GM21447 (cell line): ENCODE measurements around the gene ZNF32.

ENCODE experiments used
- ATAC-seq: cut with Tn5 transposase; IDR thresholded peaks from one replicate; pipeline ENCODE4 v1.9.1; 2021; ENCODE audit not compliant: unreplicated experiment

ZNF32 gene

DNA sequence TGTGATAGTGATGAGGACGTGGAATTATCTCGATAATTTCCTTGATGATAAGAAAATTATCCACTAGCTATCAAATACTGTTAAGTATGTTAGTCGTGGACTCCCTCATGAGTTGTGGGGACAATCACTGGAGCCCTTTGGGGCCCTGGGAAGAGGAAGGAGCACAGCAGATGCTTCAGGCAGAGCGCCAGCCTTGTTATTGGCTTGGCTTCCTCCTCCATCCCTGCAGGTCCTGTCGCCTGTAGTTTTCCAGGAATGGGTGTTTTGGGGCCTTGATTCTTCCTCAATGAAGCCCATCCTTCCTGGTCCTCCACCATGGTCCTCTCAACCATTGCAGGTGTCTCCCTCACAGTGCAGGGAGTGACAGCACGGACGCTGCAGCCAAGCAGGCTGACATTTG, 32.5 kb upstream of the ZNF32 start:
- no peak for ATAC-seq

DNA sequence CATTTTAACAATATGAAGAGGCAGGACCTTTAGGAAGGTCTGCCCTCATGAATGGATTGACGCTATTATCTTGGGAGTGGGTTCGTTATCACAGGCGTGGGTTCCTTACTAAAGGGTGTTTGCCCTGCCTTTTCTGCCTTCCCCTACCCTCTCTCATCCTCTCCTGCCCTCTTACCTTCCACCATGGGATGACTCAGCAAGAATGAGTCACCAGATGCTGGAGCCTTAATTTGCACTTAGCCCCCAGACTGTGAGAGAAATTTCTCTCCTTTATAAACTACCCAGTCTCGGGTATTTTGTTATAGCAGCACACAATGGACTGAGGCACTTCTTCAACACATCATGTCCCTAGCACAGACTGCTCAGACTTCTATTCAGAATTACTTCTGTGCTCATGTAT, 31.4 kb upstream of the ZNF32 start:
- ATAC-seq, result no peak

DNA sequence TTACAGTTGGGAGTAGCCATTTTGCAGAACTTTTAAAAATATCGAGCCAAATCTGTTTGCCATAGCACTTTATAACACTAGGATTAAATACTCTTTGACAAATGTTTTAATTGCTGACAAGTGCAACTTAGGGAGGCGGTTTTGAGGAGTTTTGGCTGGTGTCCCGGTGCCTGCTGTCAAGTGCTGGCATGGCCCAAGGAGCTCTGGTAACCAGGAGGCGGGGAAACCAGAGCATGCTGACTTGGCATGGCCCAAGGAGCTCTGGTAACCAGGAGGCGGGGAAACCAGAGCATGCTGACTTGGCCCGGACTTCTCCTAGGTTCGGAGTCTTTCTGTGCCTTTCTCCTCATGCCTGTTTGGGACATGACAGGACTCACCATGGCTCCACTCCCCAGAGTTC, 30.8 kb upstream of the ZNF32 start:
- no peak for ATAC-seq

DNA sequence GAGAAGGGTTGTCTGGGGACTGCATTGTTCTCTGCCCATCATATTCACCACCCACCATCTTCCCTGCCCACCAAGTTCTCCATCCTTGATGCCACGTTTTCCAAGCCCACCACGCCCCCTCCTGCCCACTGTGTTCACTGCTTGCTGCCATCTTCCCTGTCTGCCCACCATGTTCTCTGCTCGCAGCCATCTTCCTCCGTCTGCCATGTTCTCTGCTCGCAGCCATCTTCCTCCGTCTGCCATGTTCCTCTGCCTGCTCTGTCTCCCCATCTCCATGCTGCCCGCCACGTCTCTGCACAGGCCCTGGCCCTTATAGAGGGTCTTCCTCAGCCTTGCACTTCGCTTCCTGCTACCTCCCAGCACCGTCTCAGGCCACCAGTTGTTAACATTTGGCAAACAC, 30.0 kb upstream of the ZNF32 start:
- no peak for ATAC-seq

DNA sequence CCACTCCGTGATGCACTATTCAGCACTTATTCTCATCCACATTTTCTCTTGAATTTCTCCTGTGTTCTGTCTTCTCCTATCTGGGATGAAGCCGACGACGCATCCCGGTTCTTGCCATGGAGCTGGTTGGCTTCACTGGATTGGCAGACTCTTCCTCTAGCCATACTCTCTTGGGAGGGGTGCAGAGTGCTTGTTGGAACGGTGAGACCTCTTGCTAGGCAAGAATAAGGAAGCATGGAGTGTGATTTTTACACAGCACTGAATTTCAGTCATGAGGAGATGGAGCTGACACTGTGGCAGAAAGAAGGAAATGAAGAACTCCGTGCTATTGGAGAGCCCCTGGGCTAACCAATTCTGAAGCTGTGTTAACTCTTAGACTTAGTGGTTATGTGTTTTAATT, 28.2 kb upstream of the ZNF32 start:
- no peak for ATAC-seq

DNA sequence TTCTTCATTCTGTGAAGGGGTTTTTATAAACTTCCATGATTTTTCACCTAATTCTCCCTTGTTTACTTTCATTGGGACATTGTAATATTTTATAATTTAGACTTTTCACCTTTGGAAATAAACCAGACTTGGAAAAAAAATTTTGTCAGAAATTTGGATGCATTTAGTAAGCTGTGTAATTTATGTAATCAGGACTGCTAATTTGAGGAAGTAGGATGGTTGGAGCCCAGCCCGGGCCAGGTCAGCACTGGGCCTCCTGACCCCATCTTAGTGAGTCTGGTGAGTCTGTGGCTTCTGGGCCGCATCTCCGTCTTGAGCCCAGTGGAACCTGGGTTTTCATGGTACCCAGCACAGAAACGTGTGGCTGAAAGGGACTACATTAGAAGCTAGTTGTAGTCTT, 27.6 kb upstream of the ZNF32 start:
- ATAC-seq, result no peak

DNA sequence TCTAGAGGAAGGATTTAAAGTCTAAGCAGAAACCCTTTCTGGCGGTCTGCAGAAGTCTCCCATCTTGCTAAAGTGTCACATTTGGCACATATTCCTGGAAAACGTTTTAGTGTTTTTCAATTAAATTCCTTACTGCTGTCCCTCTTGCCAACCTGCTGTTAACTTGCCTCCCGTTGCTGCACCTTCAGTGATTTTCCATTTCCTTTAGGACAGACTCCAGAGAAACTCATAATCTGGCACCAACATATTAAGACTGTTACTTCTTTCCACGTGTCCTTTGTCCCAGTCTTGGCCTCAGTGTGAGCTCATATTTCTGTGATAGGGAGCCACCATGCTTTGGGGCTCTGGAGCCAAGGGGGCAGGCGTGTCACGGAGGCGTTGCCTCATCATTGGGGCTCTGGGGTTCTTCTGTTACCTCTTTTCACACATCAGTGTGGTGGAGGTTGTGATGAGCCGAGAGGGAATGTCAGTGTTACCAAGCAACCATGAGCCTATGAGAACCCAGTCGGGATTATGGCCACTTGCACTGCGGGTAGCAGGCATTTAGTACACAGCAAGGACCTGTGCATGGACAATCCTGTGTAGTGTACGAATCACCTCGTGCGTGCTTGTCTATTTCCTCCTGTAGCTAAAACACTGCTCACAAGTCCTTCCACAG, 26.0 kb upstream of the ZNF32 start:
- ATAC-seq, result no peak

DNA sequence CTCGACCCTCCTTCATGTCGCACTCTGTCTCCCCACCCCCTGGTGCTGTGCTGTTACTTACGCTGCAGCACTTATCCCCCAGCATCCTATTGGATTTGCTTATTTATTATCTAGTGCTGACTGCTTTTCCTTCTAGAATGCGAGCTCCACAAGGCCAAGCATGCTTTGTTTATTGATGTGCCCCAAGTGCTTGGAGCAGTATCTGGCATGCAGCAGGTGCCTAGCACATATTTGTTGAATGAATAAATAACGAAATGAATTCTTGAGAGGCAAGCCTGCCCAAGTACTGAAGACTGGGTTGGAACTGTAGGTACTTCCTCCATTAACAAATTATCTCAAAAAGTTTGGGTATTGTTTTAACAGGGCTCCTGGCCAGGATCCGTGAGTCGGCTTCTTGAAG, 24.8 kb upstream of the ZNF32 start:
- no peak for ATAC-seq

DNA sequence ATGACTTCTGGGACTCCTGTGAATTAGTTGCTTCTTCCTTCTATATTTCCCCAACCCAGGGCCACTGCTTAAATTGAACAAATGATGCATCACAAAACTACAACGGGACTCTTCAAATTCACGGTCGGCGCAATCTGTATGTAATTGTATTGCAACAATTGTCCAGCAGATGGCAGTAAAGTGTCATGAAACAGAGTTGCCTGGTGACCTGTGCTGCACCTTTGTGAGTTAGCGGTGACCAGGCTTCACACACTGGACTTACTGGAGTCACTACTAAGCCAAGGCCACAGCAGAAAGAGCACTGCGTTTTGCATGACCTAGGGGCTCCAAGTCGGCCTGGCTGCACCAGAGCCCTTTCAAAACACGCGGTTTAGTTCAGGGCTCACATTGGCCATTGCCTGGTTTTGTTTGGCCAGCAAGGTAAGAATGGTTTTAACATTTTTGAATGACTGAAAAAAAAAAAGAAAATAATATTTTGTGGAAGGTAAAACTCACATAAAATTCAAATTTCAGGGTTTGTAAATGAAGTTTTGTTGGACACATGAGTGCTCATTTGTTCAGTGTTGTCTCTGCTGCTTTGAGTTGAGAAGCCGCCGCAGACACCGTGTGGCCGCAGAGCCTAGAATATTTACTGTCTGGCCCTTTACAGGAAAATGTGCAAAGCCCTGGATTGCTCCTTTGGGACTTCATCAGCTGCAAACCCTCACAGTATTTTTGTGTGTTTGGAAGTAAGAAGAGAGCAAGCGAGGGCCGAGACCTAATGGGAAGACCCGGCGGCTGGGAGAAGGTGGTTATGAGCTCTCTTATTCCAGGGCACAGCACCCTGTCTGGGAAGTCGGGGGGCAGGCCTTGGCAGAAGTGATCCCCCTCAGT, 23.2 kb upstream of the ZNF32 start:
- ATAC-seq, result no peak

DNA sequence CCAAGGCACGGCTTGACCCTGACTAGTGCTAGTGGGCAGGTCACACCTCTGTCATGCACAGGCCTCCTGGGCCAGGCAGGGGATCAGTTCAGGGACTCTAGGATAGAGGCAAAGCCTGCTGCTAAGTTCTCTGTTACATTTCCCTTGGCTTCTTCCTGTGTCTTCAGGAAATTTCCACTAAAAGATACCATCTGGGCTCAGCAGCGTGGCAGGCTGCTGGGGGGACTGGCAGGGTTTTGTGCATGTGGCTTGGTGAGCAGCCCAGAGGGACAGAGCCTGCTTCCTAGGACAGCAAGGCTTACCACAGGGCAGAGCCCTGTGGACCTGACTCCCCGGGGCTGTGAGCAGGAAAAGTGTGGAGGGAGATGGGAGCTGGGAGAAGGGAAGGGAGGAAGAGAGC, 20.7 kb upstream of the ZNF32 start:
- no peak for ATAC-seq

DNA sequence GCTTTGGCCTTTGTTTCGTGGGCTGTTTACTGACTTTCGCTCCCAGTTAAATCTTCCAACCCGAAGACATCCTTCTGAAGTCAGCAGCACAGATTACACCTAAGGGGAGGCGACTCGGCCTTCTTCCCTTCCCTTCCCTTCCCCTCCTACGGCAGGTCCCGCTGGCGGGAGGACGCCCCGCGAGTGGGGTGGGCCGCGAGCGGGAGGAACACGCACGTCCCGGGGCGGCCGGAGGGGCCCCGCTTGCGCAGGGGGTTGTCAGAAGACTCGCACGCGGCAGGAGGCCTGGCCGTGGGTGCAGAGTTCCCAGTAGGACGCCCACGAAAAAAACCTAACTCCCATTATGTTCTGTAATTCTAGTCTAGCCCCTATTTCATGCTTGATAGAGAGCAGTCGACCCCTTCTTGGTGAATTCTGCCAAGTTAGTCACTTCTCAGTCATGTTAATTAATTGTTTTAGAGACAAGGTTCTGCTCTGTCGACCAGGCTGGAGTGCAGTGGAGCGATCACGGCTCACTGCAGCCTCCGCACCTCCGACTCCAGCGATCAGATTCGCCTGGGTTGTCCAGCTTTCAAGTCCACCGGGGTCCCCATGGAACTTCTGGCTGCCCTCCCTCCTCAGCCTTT, 19.2 kb upstream of the ZNF32 start:
- ATAC-seq, result no peak

DNA sequence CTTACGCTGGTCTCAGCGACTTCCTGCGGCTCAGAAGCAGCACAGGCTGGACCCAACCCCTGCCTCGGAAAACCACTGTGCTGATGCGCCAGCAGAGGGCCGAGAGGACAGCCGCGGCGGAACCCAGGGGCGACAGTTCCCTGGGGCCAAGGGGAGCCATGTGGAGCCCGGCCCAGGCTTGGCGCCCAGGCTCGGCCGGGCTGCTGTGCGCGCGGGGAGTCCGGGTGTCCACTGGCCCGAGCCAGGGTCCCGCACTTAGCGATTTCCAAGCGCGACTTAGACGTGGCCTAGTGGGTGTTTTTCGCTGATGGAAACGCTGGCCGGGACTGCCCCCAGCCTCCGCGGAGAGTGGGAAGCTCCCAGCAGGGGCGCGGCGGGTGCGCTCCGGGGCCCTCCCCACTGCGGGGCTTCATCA, 18.6 kb upstream of the ZNF32 start:
- ATAC-seq, result no peak

DNA sequence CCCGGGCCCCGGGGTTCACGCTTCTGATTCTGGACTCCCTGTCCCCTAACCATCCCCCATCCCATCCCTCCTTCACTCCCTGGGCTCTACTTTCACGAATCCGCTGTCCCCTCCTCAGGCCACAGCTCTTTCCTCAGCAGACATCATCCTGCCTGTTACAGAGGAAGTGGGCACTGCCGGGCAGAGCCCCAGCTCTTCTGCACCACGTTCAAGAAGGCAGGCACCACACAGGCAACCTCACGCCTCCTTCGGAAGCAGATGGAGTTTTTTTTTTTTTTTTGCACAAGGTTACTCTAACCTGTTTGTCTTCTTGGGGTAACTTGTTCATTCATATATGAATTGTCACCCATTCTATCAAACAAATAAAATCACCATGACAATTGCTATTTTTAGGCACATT, 17.9 kb upstream of the ZNF32 start:
- ATAC-seq, result no peak

DNA sequence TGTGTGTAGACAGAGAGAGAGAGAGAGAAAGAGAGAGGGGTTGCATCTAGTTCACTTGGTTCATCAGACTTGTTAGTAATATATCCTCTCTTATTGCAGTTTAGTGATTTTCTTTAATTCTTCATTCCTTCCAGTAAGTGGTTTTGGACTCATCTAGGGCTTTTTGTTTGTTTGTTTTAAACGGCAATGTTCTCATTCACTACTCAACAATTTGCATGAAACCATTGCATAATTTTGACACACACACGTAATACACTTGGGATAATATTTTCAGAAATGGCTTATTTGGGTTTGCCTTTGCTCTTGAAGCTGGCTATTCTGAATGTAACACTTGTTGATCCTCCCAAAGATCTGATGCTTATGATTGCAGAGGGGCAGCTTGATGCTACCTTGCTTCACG, 16.4 kb upstream of the ZNF32 start:
- no peak for ATAC-seq

DNA sequence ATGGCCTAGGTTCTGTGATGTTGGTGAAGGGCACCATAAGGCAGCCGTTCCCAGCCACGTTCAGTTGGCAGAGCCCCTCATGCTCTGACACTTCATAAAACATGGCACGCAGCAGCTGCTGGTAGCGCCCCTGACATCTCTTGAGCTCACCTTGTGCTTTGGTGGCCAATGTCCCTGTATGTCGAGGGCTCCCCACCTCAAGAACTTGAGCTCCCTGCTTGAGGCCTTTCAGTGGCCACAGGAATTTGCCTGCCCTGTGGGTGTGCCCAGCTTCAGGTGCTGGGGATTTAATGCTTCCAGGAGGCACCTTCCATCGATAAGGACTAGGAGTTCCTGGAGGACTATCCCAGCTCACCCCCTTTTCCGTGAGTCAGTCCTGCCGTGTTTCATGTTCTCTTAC, 9.5 kb upstream of the ZNF32 start:
- ATAC-seq, result no peak

DNA sequence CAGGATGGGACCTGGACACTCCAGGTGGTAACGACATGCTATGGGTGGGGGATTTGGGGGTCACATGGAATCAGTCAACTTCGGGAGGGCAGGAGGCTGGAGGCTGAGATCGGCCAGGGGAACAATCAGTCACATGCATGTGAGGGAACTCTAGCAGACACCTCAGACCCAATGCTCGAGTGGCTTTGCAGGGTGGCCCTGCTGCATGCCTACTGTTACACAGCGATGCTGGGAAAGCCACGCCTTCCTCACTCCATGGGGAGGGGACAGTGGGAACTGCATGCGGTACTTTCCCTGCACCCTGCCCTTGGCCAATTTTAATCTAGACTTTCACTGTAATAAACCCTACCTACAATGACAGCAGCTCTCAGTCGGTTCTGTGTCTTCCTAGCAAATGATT, 6.6 kb upstream of the ZNF32 start:
- ATAC-seq, result no peak

DNA sequence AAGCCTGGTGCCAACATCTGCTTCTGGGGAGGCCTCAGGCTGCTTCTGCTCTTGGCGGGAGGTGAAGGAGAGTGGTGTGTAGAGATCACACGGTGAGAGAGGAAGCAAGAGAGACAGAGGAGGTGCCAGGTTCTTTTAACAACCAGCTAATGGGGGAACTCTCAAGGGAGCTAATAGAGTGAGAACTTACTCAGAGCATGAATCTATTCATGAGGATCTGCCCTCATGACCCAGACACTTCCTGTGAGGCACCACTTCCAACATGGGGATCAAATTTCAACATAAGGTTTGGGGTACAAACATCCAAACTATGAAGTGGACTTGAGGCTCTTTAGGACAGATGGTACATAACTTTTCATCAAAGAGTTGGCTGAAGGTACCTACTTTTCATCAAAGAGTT, 5.1 kb upstream of the ZNF32 start:
- ATAC-seq, result no peak

DNA sequence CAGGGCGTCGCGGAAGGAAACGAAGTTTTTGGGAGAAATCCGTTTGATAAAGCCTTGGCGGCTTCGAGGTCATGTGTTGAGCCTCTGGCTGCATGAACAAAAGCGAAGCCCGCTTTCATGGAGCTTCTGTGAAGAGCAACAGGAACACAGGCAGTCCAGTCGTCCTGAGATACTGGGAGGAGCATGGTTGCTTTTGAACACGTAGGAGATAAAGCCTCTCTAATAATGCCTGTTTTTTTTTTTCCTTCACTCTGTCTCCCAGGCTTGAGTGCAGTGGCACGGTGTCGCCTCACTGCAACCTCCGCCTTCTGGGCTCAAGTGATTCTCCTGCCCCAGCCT, 473 bp upstream of the ZNF32 start:
- ATAC-seq, result no peak

DNA sequence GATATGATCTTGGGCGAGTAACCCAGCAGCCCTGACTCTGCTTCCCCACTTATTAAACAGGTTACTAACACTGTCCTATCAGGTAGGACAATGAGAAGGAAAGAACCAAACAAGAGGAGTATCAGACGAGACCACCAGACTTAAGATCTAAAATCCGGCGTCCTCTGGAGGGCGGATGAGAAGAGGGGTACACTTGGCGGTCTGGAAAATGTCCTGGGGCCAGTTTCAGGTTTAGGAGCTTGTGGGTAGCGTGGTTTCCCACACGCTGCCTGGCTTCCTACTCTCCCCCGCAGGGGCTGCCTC, 635 bp downstream of the ZNF32 start:
- ATAC-seq, result no peak

DNA sequence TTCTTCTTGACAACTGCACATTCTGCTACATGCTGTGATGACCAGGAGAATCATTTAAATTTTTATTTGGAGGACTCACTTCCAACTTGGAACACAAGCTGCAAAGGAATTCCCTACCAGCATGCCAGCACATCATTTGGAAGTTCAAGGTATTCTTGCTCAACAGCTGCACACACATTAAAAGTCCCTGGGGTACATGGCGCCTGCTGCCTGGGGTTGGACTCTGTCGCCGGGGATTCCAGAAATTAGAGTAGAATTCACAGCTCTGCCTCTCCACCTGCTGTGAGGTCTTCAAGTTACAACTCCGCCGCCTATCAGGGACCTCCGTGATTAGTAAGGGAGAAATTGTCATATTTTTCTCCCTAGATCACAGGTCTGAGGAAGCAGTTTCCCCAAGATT, 1.1 kb downstream of the ZNF32 start:
- no peak for ATAC-seq

DNA sequence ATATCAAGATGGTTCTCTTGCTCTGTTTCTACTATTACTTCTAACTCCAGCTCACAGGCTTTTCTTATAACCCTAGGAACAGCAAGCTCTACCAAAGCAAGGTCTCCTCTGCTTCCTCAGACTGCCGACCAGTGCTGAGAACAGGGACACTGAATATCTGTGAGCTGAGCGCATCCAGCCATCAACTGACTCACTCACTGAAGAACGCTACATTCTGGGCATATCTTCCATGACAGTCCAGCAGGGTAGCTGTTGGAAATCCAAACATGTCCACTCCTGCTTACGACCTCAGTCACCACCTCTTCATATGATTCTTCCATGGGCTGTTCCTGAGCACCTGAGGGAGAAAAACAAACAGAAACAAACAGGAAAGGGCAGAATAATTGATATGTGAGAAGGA, 2.8 kb downstream of the ZNF32 start:
- no peak for ATAC-seq

DNA sequence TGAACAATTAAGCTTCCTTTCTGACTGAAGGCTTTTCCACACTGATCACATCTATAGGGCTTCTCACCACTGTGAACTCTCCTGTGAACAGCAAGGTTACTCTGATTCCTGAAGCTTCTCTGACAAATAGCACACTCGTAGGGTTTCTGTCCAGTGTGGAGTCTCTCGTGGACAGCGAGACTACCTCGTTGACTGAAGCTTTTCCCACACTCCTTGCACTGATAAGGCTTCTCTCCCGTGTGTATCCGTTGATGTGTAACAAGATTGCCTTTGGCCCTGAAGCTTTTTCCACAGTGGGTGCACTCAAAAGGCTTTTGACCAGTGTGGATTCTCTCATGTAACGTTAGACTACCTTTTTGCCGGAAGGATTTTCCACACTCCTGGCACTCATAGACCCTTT, 4.4 kb downstream of the ZNF32 start:
- ATAC-seq, result no peak

DNA sequence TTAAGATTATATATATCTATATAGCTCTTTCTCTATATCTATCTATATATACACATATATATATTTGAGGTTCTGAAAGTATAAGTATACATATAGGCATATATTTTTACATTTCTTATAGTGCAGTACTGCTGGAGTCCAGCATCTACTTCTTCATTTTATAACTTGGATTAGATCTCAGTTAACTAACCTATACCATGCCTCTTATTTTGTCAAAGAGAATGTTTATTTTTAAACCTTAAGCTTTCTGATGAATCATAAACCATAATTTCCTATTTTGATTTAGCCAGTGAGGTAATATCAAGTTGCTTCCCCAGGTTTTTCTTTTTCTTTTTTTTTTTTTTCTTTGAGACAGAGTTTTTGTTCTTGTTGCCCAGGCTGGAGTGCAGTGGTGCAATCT, 8.1 kb downstream of the ZNF32 start:
- ATAC-seq, result no peak
